NCI-H2029 treated with DMSO at 0.1 percent for 48 hours (cell line): ENCODE data around the gene NABP1.

Source experiments
- DNase-seq: peaks from one replicate; lab custom pipeline; 2025; lab: John Stamatoyannopoulos, UW

Gene NABP1

DNA sequence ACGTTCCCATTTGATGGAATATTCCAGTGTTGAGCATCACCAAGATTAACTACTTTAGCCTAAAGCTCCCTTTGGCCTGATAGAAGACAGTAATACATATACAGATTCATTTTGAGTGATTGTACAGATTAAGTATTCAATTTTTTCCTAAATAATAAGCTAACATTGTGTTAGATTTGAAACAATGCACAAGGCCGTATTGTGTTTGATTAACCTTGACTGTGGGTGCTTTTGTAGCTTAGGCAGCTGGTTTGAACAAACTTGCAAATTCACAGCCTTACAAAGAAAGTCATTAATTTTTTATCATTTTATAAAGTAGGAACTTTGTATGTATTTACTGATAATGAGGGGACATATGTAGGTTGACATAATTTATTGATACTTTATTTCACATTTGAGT, 29.6 kb downstream of the NABP1 start:
- no peak for DNase-seq

DNA sequence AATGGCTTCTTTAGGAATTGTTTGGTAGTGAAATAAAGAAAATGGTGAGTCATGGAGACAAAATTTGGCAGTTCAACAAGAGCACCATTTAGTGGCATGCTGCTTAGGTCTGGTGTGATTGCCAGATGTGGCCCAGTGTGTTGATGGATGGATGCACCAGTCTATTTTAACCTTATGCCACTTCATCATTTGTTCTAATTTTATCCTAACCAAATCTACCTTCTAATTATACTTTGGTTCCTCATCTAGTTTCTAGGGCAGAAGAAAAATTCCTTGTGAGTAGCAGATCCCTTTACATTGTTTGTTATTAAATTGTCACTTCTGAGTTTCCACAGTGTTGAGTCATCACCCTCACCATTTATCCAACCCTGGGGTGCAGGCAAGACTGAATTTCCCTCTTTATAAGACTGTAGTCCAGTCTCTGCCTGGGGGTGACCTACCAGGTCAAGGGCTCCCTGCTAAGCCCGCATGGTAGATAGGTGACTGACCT, 32.5 kb downstream of the NABP1 start:
- no peak for DNase-seq

GRCh38 chr2:191711621-191712020, 33.7 kb downstream of the NABP1 start:
- DNase-seq: no peak

GRCh38 chr2:191713837-191714236, 35.9 kb downstream of the NABP1 start:
- DNase-seq: no peak

DNA sequence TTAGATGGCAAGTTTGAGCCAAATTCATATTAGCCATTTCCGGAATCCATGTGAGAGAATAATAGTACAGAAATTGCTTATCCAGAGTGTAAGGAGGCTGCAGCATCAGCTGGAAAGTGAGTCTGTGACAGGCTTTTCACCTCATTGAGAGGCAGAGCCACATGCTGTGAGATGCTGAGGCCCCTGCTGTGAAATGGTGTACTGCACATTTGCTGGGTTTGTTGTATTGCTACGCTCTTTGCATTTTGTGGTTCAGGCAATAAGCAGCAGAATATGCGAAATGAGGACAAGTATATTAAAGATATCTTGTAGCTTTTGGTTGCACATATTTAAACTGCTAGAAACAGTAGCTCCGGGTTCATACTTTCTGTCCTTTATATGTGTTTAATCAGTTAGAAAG, 37.0 kb downstream of the NABP1 start:
- DNase-seq: no peak

DNA sequence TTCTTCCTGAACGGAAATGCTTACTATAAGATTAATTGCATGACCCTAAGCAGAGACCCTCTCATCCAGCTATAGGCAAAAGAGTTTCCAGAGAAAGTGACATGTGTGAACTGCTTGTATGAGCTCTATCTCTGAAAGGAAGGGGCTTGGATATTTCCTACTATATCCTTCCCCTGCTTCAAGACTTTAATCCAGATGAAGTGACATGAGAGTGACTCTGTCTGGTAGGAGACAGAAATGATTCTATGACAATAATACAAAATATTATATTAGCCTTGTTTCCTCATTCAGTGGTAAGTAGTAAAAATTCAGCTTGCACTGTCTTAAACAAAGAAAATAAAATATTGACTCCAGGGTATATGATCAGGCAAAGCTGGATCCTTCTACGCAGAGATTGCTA, 37.5 kb downstream of the NABP1 start:
- DNase-seq: no peak

GRCh38 chr2:191719261-191719660, 41.3 kb downstream of the NABP1 start:
- no peak for DNase-seq

GRCh38 chr2:191719938-191720337, 42.0 kb downstream of the NABP1 start:
- no peak for DNase-seq

DNA sequence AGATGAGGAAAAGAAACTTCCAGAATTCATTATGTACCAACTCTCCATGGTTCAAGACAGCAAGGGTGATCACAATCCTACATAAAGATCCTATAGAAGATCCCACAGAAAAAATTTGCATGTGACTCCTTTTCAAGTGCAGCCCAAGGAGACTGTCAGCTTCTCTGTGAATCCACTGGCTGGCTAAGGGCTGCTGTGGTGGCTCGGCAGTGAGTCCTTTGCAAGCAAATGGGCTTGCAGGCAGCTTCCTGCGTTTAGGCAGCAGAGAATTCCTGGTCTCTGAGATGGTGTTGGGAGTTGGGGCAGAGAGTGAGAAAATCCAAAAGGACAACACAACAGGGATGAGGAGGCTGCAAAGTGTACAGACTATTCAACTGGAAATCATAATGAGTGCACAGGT, 43.4 kb downstream of the NABP1 start:
- DNase-seq: no peak

DNA sequence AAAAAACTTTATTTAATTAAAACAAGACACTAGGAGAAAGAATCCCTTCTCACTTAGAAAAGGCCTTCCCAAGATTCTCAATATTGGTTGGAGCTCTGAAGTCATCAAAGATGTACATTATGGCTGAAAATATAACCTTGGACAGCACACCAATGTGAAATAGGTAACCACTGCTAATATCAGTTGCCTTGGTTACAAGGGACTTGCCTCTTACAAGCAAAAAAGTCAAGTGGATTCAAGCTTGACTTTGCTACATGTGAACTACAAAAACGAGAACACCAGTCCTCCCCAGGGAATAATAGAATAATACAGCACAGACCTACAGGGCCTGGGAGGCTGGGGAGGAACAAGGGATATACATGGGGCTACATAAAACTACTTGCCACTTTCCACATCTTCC, 46.1 kb downstream of the NABP1 start:
- no peak for DNase-seq

DNA sequence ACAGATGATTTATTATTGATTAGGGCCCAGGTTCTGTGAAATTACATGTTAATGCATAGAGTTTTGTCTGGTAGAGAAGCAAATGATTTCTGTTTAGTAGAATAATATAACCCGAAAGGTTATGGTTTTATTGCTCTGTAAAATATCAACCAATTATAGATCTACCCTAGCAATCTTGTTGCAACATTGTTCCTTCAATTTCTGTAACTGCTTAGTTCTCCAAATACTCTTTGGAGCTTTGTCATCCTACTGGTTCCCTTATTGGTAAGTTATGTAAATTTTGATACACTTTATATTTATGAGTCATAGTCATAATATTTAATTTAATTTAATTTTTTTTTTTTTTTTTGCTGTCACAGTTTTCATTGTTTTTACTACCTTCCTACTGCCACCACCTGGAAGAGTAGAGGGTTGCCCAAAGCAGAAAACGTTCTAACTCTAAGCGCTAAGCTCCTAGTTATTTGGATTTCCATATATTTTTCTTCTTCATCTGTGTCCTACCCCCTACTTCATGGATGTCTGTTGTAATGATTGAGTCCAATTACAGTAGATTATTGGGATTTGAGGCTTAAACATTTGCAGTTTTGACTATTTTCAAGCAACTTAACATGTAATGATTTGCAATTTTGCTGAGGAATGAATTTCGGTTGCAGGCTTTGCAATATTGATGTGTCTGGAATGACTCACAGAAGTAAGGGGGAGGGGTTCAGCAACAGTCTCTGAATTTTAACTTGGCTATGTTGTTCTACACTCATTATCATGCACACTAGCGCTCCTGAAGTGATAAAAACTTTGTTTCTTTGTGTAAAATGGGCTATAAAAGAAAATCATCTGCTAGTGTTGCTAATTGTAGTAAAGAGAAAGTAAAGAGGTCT, 51.1 kb downstream of the NABP1 start:
- DNase-seq: no peak

DNA sequence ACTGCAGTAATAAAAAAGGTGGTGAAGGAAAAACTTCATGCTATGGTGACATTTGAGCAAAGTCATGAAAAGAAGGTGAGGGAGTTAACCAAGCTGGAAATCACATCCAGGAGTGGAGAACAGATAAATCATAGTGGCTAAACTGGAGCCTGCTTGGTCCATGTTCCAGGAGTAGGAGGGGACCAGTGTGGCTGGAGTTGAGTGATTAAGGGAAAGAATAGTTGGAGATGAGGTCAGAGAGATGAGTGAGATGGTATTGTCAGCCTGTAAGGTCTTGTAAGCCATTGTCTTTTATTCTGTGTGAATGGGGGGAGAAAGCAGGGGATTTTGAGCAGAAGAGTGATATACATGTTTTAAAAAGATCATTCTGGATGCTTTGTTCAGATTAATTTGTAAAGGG, 52.3 kb downstream of the NABP1 start:
- DNase-seq: no peak
